Adrenal gland (tissue), 12 donors: ENCODE data around the gene SLC25A21. TPM values are rescaled to one million over a fixed set of nuclear protein-coding genes. Genes with fewer than 3 reads are reported as not detected.
"Not testable (repeated sequence)": the region's sequence is repeated elsewhere in the genome, so short reads cannot be mapped to it uniquely, and the experiment has no call there.

ENCODE experiments used
- DNase-seq, 7 donors: peaks; one replicate each; pipeline ENCODE4 v3.0.0-alpha.2; 2019 to 2020
- H3K27ac ChIP-seq, 5 donors: fragments of 200-600 bp; sonication (generic) in 4 of 5; 1 replicate in 3 of 5; 2 replicates in 2 of 5; pipeline versions ENCODE4 v1.5.1 to v1.8.0; 2016 to 2020; ENCODE audit warnings: mild to moderate bottlenecking in 1 of 5
- H3K27me3 ChIP-seq: fragments of 200-600 bp; 2 replicates; pipeline ENCODE4 v1.8.0; 2021
- H3K36me3 ChIP-seq, 2 donors: fragments of 200-600 bp; replicated peaks in 1 of 2; 1 replicate in 1 of 2; 2 replicates in 1 of 2; pipeline versions ENCODE4 v1.5.1 to v1.8.0; 2018 to 2022
- H3K4me1 ChIP-seq, 2 donors: fragments of 200-600 bp; replicated peaks in 1 of 2; 1 replicate in 1 of 2; 2 replicates in 1 of 2; pipeline versions ENCODE4 v1.5.1 to v1.8.0; 2018 to 2021
- H3K4me3 ChIP-seq, 4 donors: fragments of 200-600 bp; sonication (generic) in 3 of 4; one replicate each; pipeline ENCODE4 v1.5.1; 2016 to 2018
- H3K9me3 ChIP-seq, 3 donors: fragments of 200-600 bp; sonication (generic) in 1 of 3; replicated peaks in 1 of 3; 1 replicate in 2 of 3; 2 replicates in 1 of 3; pipeline versions ENCODE4 v1.5.1 to v1.8.0; 2016 to 2021
- CTCF ChIP-seq, 6 experiments: fragments of 450-650 bp in 4 of 6; fragments of 200-600 bp in 2 of 6; sonication (generic) in 1 of 6; IDR thresholded peaks; 1 replicate in 5 of 6; 2 replicates in 1 of 6; pipeline versions ENCODE4 v1.5.1 to v1.8.0; 2016 to 2021; ENCODE audit warnings: antibody characterized with exemption in 6 of 6, mild to moderate bottlenecking in 2 of 6, moderate library complexity in 1 of 6
- POLR2A ChIP-seq, 2 donors: fragments of 450-650 bp; IDR thresholded peaks; one replicate each; pipeline ENCODE4 v1.6.1; 2017; ENCODE audit warnings: antibody characterized with exemption in 2 of 2, mild to moderate bottlenecking in 2 of 2, moderate library complexity in 1 of 2
- WGBS, 4 donors: extraction: QIAGEN DNeasy Blood & Tissue Kit in 2 of 4; methylation state at CpG; one replicate each; pipeline versions ENCODE4 v1.1.5 to v1.1.7; 2013 to 2017; 5-methylcytosine and 5-hydroxymethylcytosine counted together
- intact Hi-C, 2 donors: fragments of 100-400 bp; cut with DNase I; formaldehyde crosslinking; loops; one replicate each; pipeline versions ENCODE4 v1.14.1 to v1.15.0; 2022 to 2023
- polyA plus RNA-seq, 3 donors: library from polyadenylated mRNA; stranded (reverse); fragments of 200-250 nt in 2 of 3; fragments of 350-450 nt in 1 of 3; fragmentation: Illumina TruSeq in 1 of 3; extraction: RNeasy Lipid Tissue Mini Kit (QIAGEN cat#74804) in 1 of 3; gene quantifications; one replicate each; pipeline ENCODE4 v1.2.3, GENCODE V29; 2013 to 2014
- total RNA-seq, 9 donors: library from RNA; depleted of rRNA in 4 of 9; stranded (reverse); fragments of >200 nt in 4 of 9; fragments of 120-200 nt in 1 of 9; fragmentation: NEBNext Ultra II Directional in 1 of 9; extraction: Animal tissue kit (Norgen Biotek cat#: 25700) in 1 of 9; gene quantifications; one replicate each; pipeline versions ENCODE4 v1.1.0 to v1.2.4, GENCODE V29; 2013 to 2023
- donor health status: healthy with polysubstance abuse.
- donor health status: Bipolar disorder and iron deficiency.
- donor health status: DM: yes; HTN: yes; CAD: no.
- donor health status: DM: no; HTN: no; CAD: no.
- donor health status: DM: no; HTN: no; CAD: no.
- donor health status: DM: yes; HTN: yes; CAD: no.

SLC25A21 gene
- total and polyA plus RNA-seq, 12 donors = 0.14 to 3.8 (median 0.56) TPM

- no peaks in the 10 kb centered on the region for H3K27me3 ChIP-seq
- intact Hi-C loops = no loop called here
- H3K4me3 ChIP-seq = no peak overlapping the region
- H3K4me1 ChIP-seq = peaks cover 0 to 9% of the 10 kb centered on the region in 2 donors
- H3K9me3 ChIP-seq = no peaks in the 10 kb centered on the region
- DNase-seq = no peak
- H3K36me3 ChIP-seq = no peaks in the 10 kb centered on the region
- no peak for TF ChIP-seq CTCF (IDR thresholded peaks at IDR 0.05)
- no peak for TF ChIP-seq POLR2A (IDR thresholded peaks at IDR 0.05)
- no peak overlapping the region for H3K27ac ChIP-seq
- WGBS, 4 donors = 67 to 78% (median 73%) methylated on average over 1 of the region's 1 CpG
These were observed 25.0 kb downstream of the SLC25A21 start for GRCh38 chr14:37147310-37147880.

- H3K27ac ChIP-seq, H3K27me3 ChIP-seq, H3K9me3 ChIP-seq, DNase-seq, H3K4me3 ChIP-seq, H3K4me1 ChIP-seq, intact Hi-C loops, H3K36me3 ChIP-seq: not testable (repeated sequence)
- WGBS, 4 donors = 77 to 100% (median 88%) methylated on average over 1 of the region's 1 CpG
These were observed 26.0 kb downstream of the SLC25A21 start for GRCh38 chr14:37146438-37146837.

GRCh38 chr14:37145395-37145794 is 27.0 kb downstream of the SLC25A21 start:
- Histone ChIP-seq H3K4me3 (no peak overlapping the region), H3K27ac (no peak overlapping the region), H3K36me3 (no peaks in the 10 kb centered on the region), H3K9me3 (no peaks in the 10 kb centered on the region), H3K27me3 (no peaks in the 10 kb centered on the region), H3K4me1 (peaks cover 0 to 5% of the 10 kb centered on the region in 2 donors)
- TF ChIP-seq POLR2A (IDR thresholded peaks at IDR 0.05) (no peak), CTCF (IDR thresholded peaks at IDR 0.05) (no peak)
- DNase-seq = no peak
- intact Hi-C loops = no loop called here

GRCh38 chr14:37144729-37145363 is 27.6 kb downstream of the SLC25A21 start:
- Histone ChIP-seq H3K36me3 (no peaks in the 10 kb centered on the region), H3K27me3 (no peaks in the 10 kb centered on the region), H3K4me3 (no peak overlapping the region), H3K4me1 (no peaks in the 10 kb centered on the region), H3K27ac (no peak overlapping the region), H3K9me3 (no peaks in the 10 kb centered on the region)
- no peak for DNase-seq
- TF ChIP-seq POLR2A (IDR thresholded peaks at IDR 0.05) = no peak
- TF ChIP-seq CTCF (IDR thresholded peaks at IDR 0.05) = no peak
- WGBS, 4 donors = 89 to 100% (median 93%) methylated on average over 3 of the region's 3 CpGs
- intact Hi-C loops = no loop called here

GRCh38 chr14:37143475-37143874 is 28.9 kb downstream of the SLC25A21 start:
- Histone ChIP-seq H3K36me3 (no peaks in the 10 kb centered on the region), H3K4me1 (no peaks in the 10 kb centered on the region), H3K4me3 (no peak overlapping the region), H3K9me3 (no peaks in the 10 kb centered on the region), H3K27ac (no peak overlapping the region), H3K27me3 (no peaks in the 10 kb centered on the region)
- no peak for TF ChIP-seq POLR2A (IDR thresholded peaks at IDR 0.05)
- TF ChIP-seq CTCF (IDR thresholded peaks at IDR 0.05) = no peak
- no peak for DNase-seq
- 67 to 81% (median 78%) methylated on average over 2 of the region's 2 CpGs for WGBS, 4 donors
- intact Hi-C loops = no loop called here
